HG03571 (cell line): ENCODE data around the gene NBPF4.
"Not testable (repeated sequence)": the region's sequence is repeated elsewhere in the genome, so short reads cannot be mapped to it uniquely, and the experiment has no call there.

Experiments used
- ATAC-seq: cut with Tn5 transposase; IDR thresholded peaks from one replicate; pipeline ENCODE4 v1.9.1; 2021; ENCODE audit not compliant: unreplicated experiment

NBPF4 gene, protein sequence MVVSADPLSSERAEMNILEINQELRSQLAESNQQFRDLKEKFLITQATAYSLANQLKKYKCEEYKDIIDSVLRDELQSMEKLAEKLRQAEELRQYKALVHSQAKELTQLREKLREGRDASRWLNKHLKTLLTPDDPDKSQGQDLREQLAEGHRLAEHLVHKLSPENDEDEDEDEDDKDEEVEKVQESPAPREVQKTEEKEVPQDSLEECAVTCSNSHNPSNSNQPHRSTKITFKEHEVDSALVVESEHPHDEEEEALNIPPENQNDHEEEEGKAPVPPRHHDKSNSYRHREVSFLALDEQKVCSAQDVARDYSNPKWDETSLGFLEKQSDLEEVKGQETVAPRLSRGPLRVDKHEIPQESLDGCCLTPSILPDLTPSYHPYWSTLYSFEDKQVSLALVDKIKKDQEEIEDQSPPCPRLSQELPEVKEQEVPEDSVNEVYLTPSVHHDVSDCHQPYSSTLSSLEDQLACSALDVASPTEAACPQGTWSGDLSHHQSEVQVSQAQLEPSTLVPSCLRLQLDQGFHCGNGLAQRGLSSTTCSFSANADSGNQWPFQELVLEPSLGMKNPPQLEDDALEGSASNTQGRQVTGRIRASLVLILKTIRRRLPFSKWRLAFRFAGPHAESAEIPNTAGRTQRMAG

DNA sequence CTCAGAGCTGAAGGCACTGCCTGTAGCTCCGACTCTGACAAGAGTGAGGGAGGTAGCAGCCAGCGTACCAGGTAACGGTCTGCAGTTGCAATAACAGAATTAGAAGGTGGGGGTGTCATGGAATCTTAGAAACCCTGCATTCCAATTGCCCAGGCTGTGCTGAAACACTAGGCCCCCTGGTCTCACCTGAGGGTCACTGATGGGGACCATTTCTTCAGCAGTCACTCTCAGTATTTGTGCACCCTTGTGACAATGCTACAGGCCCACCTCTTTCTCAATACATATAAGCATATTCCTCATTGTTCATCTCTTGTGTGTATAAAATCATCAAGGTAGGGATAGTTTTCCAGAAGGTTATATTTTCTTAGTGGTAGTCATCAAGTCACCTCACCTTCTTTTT, at the start of gene NBPF4:
Gene NBPF4 (minus strand): TSS at position 101 of the 400 bp plus-strand sequence. CDS start 315 bp downstream, outside the sequence.
- not testable (repeated sequence) for ATAC-seq

DNA sequence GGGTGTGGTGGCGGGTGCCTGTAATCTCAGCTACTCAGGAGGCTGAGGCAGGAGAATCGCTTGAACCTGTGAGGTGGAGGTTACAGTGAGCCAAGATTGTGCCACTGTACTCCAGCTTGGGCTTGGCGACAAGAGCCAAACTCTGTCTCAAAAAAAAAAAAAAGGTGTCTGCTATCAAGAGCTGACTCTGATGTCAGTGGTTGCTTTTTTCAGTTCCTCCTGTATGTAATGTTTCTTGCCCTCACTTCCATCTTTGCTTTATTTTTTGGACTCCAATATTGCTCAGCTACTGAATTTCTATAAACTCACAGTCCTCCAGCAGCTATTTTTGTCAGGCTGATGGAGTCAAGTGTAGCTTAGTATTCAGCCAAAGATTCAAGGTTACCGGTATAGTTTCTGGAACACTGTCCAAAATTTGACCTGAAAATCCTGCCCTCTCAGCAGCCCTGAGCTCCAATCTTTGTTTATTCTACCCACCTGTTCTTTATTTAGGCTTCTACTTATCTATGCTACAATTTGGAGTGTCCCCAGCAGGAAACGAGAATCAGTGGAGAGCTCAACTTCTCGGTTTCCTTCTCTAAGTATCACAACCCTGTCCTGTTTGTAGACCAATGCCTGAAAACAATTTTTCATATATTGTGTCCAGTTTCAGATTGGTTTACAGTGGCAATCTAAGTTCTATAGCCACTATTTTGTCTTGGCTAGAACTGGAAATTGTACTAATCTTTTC, 38.8 kb upstream of the NBPF4 start:
- ATAC-seq: not testable (repeated sequence)

DNA sequence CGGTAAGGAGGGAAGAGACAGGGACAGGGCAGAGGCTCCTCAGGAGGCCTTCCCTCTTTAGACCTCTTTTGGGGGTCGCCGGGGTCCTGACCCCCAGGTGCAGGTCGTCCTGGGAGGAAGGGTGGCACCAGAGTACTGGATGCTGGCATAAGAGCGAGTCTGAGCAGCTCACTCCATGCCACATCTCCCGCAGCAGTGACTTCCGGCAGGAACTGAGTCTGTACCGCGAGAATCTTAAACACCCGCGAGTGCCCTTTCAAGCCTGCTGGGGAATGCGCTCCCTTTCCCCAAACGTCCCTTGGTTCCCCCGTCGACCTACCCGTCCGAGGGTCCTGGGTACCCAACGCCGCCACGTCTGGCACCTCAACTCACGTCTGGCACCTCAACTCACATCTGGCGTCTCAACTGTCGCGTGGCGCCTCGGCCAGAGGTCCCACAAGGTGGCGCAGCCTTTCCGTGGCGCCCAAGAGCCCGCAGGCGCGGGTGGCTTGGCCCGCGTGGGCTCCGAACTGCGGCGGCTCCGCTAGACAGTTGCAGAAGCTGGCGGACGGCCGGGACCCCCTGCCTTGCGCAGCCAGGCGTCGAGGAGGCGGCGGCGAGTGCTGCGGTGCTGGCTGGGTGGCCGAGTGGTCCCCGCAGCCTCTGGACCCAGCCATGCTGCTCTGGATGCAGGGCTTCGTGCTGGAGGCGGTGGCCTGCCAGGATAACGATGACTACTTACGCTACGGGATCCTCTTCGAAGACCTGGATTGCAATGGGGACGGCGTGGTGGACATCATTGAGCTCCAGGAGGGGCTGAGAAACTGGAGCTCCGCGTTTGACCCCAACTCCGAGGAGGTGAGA, 28.8 kb upstream of the NBPF4 start:
- ATAC-seq: not testable (repeated sequence)

DNA sequence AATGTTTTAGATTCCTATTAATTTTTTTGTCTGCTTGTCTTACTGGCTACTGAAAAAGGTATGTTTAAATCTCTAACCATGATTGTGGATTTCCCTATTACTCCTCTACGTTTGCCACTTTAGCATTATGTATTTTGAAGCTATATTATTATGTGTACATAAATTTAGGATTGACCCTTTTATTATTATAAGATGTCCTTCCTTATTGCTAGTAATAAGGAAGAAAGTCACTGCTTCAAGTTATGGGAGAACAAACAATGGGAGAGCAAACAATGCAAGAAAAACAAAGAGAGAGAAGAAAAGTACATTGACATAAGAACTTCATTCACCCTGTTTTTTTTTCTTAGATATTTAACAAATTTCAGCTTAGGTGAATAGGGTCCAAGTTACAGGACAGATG, 23.2 kb upstream of the NBPF4 start:
- ATAC-seq: not testable (repeated sequence)

DNA sequence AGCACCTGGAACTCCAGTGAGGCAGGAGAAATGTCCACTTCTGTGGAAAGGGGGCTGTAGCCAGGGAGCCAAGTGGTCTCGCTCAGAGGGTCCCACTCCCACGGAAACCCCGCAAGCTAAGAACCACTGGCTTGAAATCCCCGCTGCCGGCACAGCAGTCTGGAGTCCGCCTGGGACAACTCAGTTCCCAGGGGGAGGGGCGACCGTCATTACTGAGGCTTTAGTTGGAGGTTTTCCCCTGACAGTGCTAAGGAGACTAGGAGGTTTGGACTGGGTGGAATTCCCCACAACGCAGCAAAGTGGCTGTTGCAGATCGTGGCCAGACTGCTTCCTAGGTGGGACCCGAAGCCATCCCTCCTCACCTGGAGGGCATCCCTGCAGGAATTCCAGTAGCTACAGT, 18.1 kb upstream of the NBPF4 start:
- ATAC-seq: not testable (repeated sequence)

DNA sequence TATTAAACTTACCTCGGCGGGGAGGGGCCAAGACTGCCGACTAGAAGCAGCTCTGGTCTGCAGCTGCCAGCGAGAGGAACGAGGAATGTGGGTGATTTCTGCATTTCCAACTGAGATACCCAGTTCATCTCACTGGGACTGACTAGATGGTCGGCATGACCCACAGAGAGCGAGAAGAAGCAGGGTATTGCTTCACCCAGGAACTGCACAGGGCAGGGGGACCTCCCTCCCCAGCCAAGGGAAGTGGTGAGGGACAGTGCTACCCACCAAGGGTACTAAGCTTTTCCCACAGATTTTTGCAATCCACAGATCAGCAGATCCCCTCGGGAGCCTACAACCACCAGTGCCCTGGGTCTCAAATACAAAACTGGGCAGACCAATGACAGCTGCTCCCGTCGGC, 17.6 kb upstream of the NBPF4 start:
- not testable (repeated sequence) for ATAC-seq

DNA sequence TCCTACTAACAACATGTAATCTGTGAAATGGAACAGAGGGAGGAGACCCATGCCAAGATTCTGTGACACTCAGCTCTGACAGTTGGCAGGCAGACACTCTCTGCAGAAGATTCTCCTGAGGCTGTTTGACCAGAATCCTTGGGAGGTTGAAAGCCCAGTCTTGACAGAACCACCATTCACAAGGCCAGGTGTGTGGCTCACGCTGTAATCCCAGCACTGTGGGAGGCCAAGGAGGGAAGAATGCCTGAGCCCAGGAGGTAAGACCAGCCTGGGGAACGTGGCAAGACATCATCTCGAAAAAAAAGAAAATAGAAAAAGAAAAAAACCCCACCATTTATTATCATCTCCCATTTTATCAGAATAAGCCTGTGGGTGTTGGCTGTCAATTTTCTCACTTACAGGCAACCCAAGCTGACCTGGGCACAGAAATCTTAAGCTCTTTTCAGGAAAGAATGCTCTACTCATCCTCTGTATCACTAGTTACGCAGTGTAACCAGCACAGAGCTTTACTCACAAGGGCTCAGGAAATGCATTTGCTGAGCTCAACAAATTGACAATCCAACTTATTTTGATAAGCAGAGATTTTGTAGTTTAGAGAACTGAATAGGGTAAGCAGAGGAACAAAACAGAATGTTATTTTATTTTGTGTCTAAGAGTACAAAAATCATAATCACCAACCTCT, 16.8 kb upstream of the NBPF4 start:
- not testable (repeated sequence) for ATAC-seq

DNA sequence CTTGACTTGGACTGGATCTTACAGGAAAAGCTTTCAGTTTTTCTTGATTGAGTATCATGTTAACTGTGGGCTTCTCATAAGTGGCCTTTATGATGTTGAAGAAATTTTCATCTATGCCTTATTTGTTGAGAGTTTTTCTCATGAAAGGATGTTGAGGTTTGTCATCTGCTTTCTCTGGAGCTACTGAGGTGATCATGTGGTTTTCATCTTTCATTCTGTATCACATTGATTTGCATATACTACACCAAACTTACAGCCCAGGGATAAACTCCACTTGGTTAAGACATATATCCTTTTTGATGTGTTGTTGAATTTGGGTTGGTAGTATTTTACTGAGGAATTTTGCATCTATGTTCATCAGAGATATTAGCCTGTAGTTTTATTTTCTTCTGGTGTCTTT, 11.6 kb upstream of the NBPF4 start:
- not testable (repeated sequence) for ATAC-seq

DNA sequence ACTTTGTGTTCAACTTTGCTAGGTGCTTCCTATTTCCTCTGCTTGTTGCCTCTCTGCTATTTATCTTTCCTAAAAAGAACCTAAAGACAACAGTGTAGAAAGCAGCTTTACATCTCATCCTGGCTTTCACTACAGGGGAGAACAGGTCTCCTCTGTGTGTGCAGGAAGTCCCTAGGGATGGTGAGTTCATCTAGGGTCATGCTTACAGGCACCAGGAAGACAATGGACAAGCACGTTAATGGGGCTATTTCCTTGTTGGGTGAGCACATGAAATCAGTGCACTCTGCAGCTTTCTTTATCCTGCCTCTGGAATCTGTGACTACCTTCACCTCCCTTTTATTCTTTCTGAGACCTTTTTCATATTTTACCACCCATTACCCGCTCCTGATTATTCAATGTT, 4.5 kb downstream of the NBPF4 start:
- not testable (repeated sequence) for ATAC-seq

DNA sequence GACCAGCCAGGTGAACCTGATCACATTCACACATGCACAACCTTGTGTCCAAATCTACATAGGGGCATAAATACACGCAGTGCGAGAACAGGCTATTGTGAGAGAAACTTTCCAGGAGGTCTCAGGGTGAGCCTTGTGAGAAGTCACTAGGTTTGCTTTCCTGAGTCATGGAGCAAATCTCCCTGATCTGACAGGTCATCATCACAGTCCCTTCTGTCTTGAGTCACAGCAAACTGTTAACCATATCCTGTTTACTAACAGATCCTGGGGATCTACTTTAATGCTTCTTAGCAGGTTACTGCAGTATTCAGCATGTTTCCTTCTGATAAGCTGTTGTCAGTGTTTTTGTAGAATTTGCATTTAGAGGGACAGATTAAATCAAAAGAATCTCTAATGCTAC, 8.6 kb downstream of the NBPF4 start:
- ATAC-seq: not testable (repeated sequence)

DNA sequence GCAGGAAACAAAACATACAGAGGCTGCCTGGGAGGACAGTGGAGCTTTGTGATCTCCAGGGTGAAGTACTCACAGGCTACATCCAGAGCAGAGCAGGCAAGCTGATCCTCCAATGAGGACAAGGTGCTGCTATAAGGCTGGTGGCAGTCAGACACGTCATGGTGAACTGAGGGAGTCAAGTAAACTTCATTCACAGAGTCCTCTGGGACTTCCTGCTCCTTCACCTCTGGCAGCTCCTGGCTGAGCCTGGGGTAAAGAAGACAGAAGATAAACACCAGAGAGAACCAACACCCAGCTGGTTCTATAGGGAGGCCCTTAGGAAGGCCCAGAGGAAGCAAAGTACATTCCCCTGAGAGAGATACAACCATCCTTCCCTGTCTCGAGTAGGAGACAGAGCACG, 11.7 kb downstream of the NBPF4 start:
- ATAC-seq: not testable (repeated sequence)

DNA sequence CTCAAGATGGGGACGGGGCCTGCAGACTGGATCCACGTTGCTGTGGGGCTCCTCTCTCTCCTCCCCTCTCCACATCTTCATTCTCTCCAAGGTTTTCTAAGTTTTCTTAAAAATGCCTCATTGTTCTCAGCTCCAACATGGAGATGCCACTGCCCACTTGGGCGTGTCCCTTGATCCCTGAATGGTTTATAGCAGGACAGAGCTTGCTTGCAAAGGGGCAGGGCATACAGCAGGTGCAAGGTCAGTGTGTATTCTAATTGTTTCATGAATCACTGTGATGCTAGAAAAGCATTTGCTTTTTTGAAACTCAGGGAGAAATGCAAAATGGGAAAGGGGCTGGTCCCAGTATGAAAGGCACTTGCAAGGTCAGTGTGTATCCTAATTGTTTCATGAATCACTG, 13.9 kb downstream of the NBPF4 start:
- not testable (repeated sequence) for ATAC-seq

DNA sequence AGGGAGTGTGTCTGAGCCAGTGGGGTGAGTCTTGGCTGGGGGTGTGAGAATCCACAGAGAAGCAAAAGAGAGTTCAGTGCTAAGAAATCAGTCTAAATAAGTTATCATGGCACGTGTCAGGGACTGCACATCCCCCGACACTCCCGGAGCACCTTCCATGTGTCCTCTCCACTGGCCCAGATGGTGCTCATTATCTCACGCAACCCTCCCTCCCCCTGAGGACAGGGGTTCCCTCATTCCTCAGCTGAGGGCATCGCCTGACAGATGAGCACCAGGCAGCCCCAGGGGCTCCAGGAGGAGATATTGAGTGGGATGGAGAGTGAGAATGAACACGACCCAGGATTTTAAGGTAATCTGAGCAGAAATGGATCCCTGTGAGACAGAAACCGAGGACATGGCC, 16.1 kb downstream of the NBPF4 start:
- ATAC-seq: not testable (repeated sequence)

DNA sequence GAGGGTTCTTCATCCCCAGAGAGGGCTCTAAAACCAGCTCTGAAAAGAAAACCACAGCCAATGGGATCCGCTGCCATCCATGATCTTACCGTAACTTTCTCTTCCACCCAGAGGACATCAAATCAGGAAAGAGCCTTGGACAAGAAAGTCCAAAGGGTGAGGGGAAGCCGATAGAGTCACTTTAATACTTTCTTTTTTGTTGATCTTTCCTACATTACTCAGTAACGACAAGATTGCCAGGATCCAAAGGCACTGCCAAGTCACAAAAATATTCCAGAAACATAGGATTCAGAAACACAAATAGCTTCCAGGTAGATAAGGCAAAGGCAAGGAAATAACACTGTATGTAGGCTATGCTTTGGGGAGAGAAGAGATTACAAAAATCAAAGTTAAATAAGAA, 17.0 kb downstream of the NBPF4 start:
- not testable (repeated sequence) for ATAC-seq

DNA sequence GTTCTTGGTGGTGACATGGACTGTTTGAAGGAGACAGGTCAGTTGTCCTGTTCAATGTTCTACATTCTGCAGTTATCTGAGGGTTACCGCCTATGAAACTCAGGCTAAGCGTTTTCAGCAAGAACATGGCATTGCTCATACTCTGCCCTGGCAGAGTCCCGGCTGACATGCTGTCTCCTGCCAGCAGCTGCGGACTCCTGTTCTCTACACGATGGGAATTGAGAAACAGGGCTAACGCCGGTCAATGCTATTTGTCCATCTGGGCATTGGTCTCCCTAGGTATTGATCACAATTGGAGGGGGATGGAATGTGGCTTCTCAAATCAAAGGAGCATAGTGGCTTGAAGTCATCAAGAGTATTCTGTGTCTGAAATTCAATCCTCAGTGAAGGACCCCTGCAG, 20.6 kb downstream of the NBPF4 start:
- not testable (repeated sequence) for ATAC-seq

DNA sequence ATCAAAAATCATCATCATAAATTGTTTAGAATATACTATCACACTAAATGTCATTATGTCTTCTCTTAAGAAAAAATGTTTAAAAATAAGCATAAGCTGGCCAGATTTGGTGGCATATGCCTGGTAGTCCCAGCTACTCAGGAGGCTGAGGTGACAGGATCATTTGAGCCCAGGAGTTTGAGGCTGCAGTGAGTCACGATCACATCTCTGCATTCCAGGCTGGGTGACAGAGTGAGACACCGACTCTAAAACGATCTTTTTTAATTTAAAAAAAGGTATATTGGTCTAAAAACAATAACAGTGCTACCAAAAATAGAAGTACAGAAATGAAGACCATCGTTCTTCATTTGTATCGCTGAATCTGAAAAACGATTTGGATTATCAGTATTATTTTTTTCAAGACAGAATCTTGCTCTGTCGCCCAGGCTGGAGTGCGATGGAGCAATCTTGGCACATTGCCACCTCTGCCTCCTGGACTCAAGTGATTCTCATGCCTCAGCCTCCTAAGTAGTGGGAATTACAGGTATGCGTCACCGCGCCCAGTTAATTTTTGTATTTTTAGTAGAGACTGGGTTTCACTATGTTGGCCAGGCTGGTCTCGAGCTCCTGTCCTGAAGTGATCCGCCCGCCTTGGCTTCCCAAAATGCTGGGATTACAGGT, 26.2 kb downstream of the NBPF4 start:
- not testable (repeated sequence) for ATAC-seq

DNA sequence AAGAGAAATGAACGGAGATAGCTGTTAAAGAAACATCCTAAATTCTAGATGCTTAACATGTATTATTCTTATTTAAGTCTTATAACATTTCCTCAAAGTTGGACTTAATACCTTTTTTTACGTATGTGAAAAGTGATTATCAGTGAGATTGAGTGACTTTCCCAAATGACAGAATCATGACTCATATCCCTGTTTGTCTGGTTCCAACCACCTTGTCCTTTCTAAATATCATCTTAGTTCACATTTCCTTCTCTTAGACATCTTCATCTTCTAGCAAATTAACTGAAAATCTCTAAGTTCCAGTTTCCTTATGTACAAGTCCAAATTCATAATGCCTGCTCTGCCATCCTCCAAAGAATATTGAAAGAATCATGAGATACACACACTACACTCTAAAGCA, 26.9 kb downstream of the NBPF4 start:
- ATAC-seq: not testable (repeated sequence)

DNA sequence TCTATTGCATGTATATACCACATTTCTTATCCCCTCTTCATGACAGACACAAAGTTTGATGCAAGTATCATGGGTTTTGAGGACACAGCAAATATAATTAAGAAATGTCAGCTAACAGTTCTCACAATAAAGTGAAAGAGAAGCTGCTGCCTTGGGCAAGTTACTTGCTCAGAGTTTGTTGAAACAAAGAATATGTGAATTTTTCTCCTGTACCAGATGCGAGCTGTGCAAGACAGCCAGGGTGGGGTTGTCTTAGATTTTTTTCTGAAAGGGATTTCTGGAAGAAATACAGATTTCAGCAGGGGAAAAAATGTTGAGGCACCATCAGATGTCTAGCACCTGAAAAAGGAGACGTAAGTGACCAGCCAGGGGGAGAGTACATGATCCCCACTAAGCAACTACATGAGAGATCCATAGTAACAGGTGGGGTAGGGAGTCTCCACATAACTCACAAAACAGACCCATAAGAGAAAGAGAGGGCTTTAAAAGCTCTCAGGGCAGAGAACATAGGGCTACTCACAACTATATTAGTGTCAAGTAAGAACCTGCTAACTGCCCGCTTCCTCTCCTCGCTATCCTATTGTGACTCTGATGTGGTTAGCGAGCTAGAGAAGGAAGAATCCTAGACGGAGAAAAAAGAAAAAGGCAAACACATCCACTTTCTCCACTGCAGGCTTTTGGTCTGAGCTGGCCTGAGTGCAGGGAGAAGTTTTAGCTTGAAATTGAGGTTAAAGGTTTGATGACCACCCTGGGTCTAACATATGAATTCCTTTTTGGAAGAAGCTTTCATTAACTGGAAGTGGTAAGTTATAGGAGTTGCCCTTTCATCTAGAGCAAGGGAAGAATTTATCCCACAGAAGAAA, 27.6 kb downstream of the NBPF4 start:
- ATAC-seq: not testable (repeated sequence)
